ENCODE results near the gene HLA-DRB1.
"Not testable (repeated sequence)": the region's sequence is repeated elsewhere in the genome, so short reads cannot be mapped to it uniquely, and the experiment has no call there.

Gene HLA-DRB1

DNA sequence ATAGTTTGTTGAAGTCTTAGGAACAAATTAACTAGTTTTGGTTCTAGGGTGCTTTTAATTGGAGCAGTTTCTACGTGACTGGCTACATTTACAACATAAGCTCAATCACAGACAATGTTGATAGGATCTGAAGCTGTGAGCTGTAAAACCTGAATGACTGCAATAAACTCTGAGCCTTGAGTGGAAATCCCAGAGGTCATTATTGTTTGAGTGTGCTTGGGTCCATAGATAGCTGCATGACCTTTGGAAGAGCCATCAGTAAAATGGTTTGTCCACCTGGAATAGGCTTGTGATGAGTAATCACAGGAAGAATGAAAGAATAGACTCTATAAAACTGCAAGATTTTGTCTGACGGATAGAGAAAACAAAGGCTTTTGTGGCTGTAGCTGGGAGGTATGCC is 26.7 kb downstream of the HLA-DRB1 start:
- DNase-seq (ENCODE audit: low spot score) = no peak

DNA sequence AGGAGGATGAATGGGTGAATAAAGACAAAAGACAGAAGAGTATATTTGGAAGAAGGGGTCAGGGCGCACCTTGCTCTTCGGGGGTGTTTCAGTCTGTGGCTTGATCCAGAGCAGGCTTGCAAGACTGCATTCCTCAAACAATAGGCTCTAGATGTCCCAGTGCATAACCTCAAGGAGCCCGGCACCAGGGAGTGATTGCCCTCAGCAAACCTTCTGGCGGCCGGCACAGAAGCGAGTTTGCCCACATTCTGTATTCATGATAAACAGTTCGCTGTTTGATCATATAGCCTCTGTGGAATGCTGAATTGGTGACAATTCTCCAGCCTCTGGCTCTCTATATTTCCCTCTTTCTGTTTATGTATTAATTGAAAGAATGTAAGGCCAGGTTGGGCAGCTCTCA is 29.9 kb downstream of the HLA-DRB1 start:
- no peak for DNase-seq (ENCODE audit: low spot score)

DNA sequence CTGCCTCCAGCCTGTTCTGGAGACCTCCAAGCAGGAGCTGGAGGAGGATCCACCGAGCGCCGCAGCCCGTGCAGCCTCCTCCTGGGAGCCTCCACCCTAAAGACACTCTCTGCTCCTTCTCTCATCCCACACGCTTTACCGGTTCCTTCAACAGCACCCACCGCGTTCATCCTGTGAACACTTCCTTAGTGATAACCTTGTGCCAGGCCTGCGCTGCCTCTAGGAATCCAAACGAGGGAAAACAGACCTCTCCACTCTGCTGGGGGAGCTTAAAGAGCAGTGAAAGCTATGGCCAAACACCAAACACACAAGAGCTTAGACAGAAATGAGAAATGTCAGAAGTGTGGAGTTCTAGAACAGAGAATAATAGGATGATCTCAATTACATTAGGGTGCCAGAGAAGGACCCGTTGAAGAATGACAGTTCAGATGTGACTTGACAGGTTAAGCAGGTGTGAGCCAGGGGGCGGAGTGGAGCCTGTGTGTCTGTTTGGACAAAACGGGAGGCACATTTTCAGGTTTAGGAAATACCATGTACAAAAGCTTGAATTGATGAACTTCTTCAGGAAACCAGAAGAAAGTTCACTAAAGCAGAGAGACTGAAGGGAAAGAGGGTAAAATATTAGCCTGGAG is 31.1 kb downstream of the HLA-DRB1 start:
- DNase-seq (ENCODE audit: low spot score) = no peak

DNA sequence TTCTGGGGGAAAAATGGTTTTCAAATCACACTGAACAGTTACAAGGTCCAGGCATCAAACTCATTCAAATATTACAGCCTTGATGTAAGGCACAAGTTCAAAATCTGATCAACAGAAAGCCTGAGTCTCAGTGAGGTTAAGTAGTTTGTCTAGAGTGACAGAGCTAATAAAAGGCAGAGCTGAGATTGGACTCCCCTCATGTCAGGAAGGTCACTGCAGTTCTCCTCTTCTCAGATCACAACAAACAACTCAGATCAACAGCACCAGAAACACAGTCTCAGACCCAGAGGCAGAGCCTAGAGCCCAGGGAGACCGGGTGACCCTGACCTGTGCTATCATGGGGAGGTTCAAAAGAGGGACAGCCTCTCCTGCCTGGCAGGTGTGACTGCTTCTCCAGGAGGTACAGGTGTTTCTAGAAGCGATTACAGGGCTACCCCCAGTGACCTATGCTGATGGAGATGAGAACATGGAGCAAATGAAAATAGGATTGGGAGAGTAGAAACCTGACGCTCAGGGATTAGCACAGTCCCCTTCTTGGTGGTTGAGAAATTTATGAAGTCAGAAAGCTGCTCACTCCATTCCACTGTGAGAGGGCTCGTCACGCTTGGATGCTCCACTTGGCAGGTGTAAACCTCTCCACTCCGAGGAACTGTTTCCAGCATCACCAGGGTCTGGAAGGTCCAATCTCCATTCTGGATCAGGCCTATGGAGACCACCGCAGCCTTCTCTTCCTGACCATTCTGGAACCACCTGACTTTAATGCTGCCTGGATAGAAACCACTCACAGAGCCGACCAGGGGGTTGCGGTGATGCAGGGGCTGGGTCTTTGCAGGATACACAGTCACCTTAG is 35.3 kb downstream of the HLA-DRB1 start:
- no peak for DNase-seq (ENCODE audit: low spot score)

DNA sequence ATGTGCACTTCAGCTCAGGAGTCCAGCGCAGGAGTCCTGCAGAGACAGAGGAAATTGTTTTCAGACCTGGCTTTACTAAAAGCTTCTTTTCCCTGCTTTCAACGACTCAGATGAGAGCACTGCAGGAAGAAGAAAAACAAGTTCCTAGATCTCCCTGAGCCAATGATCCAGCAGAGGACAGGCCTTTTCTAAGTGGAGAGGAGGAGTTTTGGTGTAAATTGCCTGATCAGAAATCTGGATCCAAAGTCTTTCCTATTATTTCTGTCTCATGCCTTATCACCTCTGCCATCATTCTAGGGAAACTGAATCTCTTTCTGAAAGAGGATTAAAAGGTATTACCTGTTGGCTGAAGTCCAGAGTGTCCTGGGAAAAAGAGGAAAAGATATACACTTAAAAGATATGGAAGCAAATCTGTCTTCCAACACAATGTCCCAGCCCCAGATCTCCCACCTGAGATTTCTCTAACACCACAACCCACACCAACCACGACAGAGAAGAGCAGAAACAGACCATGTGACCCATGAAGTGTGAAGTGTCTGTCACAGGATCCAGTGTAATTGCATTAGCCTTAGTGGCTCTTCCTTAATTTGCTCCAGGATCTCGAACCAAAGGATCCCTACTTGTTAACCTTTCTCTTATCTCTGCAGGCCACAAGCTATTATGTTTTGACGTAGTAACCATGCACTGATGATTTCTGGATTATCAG is 36.5 kb downstream of the HLA-DRB1 start:
- DNase-seq (ENCODE audit: low spot score) = no peak

DNA sequence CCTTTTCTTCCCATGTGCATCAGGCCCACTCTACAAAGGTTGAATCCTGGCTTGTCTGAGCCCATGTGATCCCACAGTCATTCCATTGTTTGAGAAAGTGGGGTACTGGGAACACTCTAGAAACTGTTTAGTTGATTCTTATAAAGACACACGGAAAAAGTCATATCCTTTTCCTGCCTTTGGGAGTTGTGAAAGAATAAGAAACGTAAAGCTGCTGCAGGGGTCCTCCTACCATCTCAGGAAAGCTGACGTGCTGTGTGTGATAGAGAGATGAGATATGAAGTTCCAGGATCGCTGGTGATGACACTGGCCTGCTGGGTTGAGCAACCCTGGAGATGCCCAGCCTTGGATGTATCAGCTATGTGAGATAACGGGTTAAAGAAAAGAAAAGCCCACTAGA is 38.2 kb downstream of the HLA-DRB1 start:
- DNase-seq (ENCODE audit: low spot score) = no peak

DNA sequence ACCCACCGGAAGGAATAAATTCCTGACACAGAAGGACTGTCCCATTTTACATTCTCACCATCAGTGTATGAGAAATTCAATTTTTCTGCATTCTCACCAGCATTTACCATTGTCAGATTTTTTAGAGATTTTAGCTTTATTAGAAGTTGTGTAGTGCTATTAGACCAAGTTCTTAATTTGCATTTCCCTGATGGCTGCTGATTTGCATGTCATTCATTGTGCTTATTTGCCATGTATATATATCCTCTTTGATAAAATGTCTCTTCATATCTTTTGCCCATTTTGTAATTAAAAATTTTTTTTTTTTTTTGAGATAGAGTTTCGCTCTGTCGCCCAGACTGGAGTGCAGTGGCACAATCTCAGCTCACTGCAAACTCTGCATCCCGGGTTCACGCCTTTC is 49.8 kb downstream of the HLA-DRB1 start:
- DNase-seq (ENCODE audit: low spot score) = no peak

DNA sequence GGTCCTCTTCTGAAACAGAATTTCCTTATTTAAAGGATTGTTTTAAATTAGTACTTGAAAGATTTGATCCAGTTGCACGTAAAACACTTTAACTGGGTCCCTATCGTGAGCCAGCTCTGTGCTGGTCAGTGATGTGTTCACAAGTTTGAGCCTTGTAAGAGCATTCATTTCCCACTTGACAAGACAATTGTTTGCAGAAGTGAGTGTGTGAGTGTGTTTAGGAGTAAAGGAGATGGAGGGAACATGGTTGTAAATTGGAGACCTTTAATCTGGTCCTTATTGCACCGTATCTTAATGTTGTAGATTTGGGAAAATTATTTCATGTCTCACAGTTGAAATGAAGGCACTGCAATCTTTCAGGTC is 59.2 kb downstream of the HLA-DRB1 start:
- not testable (repeated sequence) for DNase-seq (ENCODE audit: low spot score)

DNA sequence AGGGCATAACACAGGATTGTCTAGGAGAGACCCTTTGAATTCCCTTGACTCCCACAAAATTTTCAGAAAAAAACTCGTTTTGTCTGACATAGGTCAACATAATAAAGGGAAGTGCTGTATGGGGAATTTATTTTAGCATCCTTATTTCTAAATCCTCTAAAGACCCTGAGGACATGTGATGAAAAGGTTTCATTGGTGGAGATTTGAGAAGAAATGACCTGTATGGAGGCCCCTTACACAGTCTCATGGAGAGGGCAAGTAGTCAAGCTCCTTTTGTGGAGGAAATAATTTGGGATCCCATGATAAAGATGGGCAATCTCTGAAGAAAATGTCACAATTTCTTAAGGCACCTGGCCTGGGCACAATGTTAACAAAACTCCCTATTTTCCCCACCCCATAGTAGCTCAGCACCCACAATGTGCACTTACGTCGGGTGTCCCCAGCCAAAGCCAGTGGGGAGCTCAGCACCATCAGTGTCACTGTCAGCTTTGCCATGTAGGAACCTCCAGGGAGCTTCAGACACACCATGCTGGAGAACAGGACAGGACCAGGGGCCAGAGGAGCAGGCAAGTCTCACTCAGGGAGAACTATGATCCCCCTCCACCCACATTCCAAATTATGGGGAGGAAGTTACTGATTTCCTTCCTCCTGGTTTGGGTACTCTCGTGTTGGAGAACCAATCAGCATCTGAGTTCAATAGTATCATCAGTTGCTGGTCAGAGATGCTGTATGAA is 59.8 kb downstream of the HLA-DRB1 start, which contains the start of gene HLA-DRB5:
TSS of gene HLA-DRB5 (minus strand) at position 591 of the 734 bp plus-strand sequence. CDS start at position 528, 63 bp downstream.
- DNase-seq (ENCODE audit: low spot score) = peak; percentile 32

Data from CD4-positive, alpha-beta T cell treated with Interleukin-2 at 100 ng/mL for 4 hours (primary cell).